HL-60/S4 treated with phorbol 12-myristate 13-acetate at 8.2 ng/mL for 4 days and 3 days (cell line): ENCODE measurements around the gene SPATC1L.

Experiments used
- in situ Hi-C: fragments of 300-500 bp; cut with MboI; formaldehyde crosslinking; loops from 2 replicates; pipeline ENCODE4 v1.15.0; 2022; ENCODE audit warnings: low sequenced_read_pairs

SPATC1L gene

DNA sequence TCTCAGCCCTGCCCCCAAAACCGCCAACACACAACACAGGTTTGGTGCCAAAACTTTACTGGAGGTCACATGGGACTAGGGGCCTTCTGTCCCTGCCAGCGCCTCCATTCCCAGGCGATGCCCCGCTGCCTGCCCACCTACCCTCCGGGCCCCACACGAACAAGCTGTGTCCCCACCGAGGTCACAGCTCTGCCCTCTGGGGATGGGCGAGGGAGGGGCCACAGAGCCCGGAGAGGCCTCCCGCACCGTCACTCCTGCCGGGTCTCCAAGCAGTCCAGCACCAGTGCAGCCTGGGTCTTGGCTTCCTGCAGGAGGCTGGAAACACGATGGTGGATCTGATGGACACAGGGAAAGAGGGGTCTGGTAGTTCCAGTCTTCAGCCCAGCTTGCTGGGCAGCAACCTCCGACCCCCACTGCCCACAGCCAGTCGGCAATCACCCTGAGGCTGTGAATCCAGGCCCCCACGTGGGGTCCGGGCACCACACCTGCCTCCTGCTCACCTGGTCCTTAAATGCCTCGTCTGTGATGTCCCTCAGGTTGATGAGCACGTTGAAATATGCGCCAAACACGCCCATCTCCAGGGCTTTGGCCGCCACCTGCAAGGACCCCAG is 47.4 kb downstream of the SPATC1L start:
- in situ Hi-C loops: no loop called here

DNA sequence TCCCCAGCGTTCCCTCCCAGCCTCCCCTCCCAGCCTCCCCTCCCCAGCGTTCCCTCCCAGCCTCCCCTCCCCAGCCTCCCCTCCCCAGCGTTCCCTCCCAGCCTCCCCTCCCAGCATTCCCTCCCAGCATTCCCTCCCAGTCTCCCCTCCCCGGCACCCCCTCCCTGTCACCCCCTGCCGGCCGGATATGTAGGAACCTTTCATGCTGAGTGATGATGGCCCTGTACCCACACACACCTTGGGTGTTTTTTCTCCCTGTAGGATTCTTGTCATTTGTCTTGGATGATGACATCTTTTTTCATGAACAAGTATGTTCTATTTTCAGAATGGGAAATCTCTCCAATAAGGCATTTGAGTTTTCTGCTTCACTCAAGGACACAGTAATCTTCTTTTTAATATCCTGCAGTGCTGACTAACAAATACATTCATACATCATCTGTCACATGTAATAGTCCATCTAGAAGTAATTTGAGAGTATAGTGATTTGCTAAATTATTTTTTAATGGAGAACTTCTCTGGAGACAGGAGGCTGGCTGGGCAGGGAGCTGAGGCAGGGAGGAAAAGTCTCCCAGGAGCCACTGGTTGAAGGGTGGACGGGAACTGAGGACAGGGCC is 48.4 kb downstream of the SPATC1L start:
- in situ Hi-C loops: no loop called here

DNA sequence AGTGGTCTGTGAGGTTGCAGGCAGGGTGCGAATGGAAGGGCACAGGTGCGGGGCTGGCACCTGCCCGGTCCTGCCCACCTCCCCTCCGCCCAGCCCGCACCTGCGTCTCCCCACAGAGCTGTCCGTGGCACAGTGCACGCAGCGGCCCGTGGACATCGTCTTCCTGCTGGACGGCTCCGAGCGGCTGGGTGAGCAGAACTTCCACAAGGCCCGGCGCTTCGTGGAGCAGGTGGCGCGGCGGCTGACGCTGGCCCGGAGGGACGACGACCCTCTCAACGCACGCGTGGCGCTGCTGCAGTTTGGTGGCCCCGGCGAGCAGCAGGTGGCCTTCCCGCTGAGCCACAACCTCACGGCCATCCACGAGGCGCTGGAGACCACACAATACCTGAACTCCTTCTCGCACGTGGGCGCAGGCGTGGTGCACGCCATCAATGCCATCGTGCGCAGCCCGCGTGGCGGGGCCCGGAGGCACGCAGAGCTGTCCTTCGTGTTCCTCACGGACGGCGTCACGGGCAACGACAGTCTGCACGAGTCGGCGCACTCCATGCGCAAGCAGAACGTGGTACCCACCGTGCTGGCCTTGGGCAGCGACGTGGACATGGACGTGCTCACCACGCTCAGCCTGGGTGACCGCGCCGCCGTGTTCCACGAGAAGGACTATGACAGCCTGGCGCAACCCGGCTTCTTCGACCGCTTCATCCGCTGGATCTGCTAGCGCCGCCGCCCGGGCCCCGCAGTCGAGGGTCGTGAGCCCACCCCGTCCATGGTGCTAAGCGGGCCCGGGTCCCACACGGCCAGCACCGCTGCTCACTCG is 52.2 kb downstream of the SPATC1L start:
- in situ Hi-C loops: no loop called here

GRCh38 chr21:46131588-46131837 is 52.7 kb downstream of the SPATC1L start:
- in situ Hi-C loops: no loop called here

DNA sequence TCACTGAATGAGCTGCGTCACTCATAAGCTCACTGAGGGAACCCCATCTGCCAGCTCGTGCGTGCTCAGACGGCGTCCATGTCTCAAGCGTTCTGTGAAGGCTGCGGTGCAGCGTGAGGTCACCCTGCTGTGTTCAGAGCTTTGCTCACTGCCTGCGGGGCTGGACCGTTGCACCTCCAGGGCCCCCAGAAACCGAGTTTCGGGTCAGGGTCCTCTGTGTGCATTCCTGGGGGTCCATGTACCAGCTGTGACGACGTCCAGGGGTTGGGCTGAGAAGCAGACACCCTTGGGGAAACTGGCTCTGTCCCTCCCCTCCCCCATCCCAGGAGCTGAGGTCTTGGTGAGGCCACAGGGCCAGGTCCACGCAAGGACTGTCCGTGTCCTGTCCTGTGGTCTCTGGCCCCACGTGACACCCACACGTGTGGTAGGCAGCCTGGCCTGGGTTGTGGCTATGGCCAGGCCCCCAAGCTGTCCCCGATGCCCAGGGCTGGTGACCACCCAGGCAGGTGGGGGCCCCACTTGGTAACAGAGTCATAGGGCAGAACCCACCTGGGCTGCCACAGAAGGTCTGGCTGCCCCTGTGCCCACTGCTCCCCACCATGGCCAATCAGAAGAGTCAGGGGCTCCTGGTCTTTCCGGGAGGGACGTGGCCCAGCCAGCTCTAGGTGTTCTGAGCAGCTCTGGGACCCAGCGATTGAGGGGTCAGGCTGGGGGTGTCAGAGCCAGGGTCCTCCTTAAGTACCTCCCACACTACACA is 53.2 kb downstream of the SPATC1L start:
- in situ Hi-C loops: no loop called here

GRCh38 chr21:46129846-46130651 is 54.2 kb downstream of the SPATC1L start:
- in situ Hi-C loops: no loop called here

DNA sequence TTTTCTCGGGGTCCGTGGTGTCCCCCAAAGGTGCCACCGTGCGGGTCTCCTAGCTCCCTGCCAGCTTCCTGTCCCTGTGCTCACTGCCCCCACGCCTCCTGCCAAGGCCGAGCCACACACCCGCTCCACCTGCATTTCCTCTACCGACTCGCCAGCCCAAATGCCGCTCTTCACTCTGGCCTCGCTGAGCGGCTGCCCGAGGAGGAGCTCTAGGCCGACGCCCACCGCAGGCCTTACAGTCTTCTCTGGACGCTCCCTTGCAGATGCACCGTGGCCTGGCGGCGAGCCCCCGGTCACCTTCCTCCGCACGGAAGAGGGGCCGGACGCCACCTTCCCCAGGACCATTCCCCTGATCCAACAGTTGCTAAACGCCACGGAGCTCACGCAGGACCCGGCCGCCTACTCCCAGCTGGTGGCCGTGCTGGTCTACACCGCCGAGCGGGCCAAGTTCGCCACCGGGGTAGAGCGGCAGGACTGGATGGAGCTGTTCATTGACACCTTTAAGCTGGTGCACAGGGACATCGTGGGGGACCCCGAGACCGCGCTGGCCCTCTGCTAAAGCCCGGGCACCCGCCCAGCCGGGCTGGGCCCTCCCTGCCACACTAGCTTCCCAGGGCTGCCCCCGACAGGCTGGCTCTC is 55.2 kb downstream of the SPATC1L start:
- in situ Hi-C loops: no loop called here

- in situ Hi-C loops: no loop called here
Measured at GRCh38 chr21:46128106-46128932, 55.9 kb downstream of the SPATC1L start.

GRCh38 chr21:46127239-46128105 is 56.8 kb downstream of the SPATC1L start:
- in situ Hi-C loops: no loop called here

- in situ Hi-C loops: no loop called here
Measured at GRCh38 chr21:46126309-46127238, 57.7 kb downstream of the SPATC1L start.

- in situ Hi-C loops: no loop called here
Measured at GRCh38 chr21:46125846-46126301, 58.4 kb downstream of the SPATC1L start.

- in situ Hi-C loops: no loop called here
Measured at GRCh38 chr21:46124926-46125845, 59.1 kb downstream of the SPATC1L start.

DNA sequence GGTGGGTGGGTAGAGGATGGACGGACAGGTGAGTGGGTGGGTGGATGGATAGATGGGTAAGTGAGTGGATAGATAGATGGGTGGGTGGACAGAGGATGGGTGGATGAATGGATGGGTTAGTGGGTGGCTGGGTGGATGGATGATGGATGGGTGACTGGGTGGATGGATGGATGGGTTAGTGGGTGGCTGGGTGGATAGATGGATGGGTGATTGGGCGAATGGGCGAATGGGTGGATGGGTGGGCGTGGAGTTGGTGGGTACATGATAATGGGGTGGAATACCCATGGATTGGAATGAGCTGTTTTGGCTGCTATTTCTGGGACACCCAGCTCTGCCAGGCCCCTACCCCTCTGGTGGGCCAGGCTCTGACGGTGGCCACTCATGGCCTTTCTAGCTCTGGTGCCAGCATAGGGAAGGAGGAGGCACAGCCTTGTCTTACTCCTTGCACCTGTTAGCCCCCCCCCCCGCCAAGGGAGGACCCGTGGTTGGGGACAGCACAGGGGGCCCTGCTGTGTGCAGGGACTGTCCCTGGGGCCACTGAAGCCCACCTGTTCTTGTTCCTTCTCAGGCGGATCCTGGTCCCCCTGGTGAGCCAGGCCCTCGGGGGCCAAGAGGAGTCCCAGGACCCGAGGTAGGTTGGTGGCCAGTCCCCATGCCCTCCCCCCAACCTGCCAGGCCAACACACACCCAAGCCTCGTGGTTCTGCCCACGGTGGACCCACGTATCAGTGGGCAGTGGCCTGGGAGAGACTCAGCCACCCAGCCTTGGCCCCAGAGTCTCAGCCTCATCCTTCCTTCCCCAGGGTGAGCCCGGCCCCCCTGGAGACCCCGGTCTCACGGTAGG is 60.0 kb downstream of the SPATC1L start:
- in situ Hi-C loops: no loop called here

- in situ Hi-C loops: no loop called here
Measured at GRCh38 chr21:46122758-46123683, 61.2 kb downstream of the SPATC1L start.
